HL-60 (cell line): ENCODE results near the gene SETBP1.

Source experiments
- CTCF ChIP-seq: IDR thresholded peaks from one replicate; pipeline ENCODE4 v1.5.1; 2011; ENCODE audit warnings: low read length, control low read depth, inconsistent platforms; ENCODE audit not compliant: insufficient read depth
- GABPA ChIP-seq: IDR thresholded peaks from 2 replicates; pipeline ENCODE4 v1.6.1; 2012; ENCODE audit warnings: low read depth
- POLR2AphosphoS5 ChIP-seq: IDR thresholded peaks from 2 replicates; pipeline ENCODE4 v1.6.1; 2012; ENCODE audit warnings: low read depth
- REST ChIP-seq: IDR thresholded peaks from 2 replicates; pipeline ENCODE4 v1.6.1; 2012; ENCODE audit warnings: low read depth; ENCODE audit not compliant: insufficient replicate concordance
- SPI1 ChIP-seq: IDR thresholded peaks from 2 replicates; pipeline ENCODE4 v1.6.1; 2012; ENCODE audit warnings: low read depth, mild to moderate bottlenecking, borderline replicate concordance

- no peak for TF ChIP-seq CTCF
- no peak for TF ChIP-seq REST
- no peak for TF ChIP-seq GABPA
- TF ChIP-seq POLR2AphosphoS5 = no peak
- TF ChIP-seq SPI1 = no peak
Measured at GRCh38 chr18:45055811-45056210, 375.1 kb downstream of the SETBP1 start.
